PFSK-1 (cell line): ENCODE results near the gene CD226.

ENCODE experiments used
- FOXP2 ChIP-seq: optimal IDR thresholded peaks from 2 replicates; pipeline ENCODE3; 2011; ENCODE audit warnings: borderline replicate concordance, control low read depth, inconsistent platforms; ENCODE audit not compliant: insufficient read depth; ENCODE audit errors: extremely low read length, extremely low read depth
- POLR2AphosphoS5 ChIP-seq: IDR thresholded peaks from 2 replicates; pipeline ENCODE4 v1.6.1; 2012; ENCODE audit warnings: low read depth, mild to moderate bottlenecking, control low read depth, low read length, moderate library complexity
- SIN3A ChIP-seq: IDR thresholded peaks from 2 replicates; pipeline ENCODE4 v1.6.1; 2012; ENCODE audit warnings: mild to moderate bottlenecking, low read length, moderate library complexity, borderline replicate concordance; ENCODE audit not compliant: insufficient read depth
- TAF1 ChIP-seq: IDR thresholded peaks from 2 replicates; pipeline ENCODE4 v1.6.1; 2012; ENCODE audit warnings: low read length, control low read depth, borderline replicate concordance; ENCODE audit not compliant: insufficient read depth

DNA sequence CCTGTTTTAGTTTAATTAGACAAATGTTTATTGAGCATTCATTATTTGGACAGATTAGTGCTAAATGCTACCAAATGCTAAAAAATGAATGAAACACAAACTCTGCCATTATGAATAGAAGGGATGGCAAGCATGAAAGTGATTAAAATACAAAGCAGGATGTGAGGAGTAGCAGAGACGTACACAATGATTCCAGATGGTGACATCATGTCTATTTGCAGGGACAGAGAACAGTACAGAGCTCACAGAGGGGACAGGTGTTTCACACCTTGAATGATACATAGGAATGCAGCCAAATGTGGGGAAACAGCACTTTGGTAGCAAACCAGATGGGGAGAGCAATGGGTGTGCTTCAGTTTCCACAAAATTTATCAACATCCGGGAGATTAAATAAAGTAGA lies 76.3 kb downstream of the CD226 start:
- TF ChIP-seq POLR2AphosphoS5 (no peak), FOXP2 (no peak), TAF1 (no peak), SIN3A (no peak)
